ENCODE measurements around the gene SLC9A9. TPM values are rescaled to one million over a fixed set of nuclear protein-coding genes. Genes with fewer than 3 reads are reported as not detected.
A peak's percentile ranks its signal among the peaks of the same experiment; 100 is the strongest.

Gene SLC9A9
- total RNA-seq, 4 donors from 2014 or later, result 7.8 to 19.6 (median 13.4) TPM

- no peaks in the 10 kb centered on the region for H3K27me3 ChIP-seq
- TF ChIP-seq CTCF (IDR thresholded peaks at IDR 0.05), result no peak
- no peak for TF ChIP-seq POLR2A (IDR thresholded peaks at IDR 0.05)
- no peak overlapping the region for H3K4me3 ChIP-seq (replicated peaks in 1 of 3)
- intact Hi-C loops (cut with DNase I), result no loop called here
- peaks cover 11% of the 10 kb centered on the region in 2 donors for H3K4me1 ChIP-seq
- no peak overlapping the region for H3K27ac ChIP-seq
- H3K9me3 ChIP-seq, result no peaks in the 10 kb centered on the region
- H3K36me3 ChIP-seq, result no peaks in the 10 kb centered on the region
- no peak for DNase-seq
- 86 to 90% methylated on average over 1 of the region's 1 CpG for WGBS, 2 donors
These were observed 420.6 kb downstream of the SLC9A9 start for GRCh38 chr3:143427631-143428030.

GRCh38 chr3:143424874-143425273 is 423.4 kb downstream of the SLC9A9 start:
- TF ChIP-seq CTCF (IDR thresholded peaks at IDR 0.05), result no peak
- no peak for TF ChIP-seq POLR2A (IDR thresholded peaks at IDR 0.05)
- Histone ChIP-seq H3K9me3 (no peaks in the 10 kb centered on the region), H3K4me1 (no peaks in the 10 kb centered on the region), H3K27me3 (no peaks in the 10 kb centered on the region), H3K36me3 (no peaks in the 10 kb centered on the region), H3K4me3 (replicated peaks in 1 of 3) (no peak overlapping the region), H3K27ac (no peak overlapping the region)
- DNase-seq, result no peak
- 95 to 98% methylated on average over 1 of the region's 1 CpG for WGBS, 2 donors
- intact Hi-C loops (cut with DNase I), result no loop called here

- H3K27ac ChIP-seq, result no peak overlapping the region
- H3K4me1 ChIP-seq, result no peaks in the 10 kb centered on the region
- no peaks in the 10 kb centered on the region for H3K36me3 ChIP-seq
- no peak for TF ChIP-seq POLR2A (IDR thresholded peaks at IDR 0.05)
- TF ChIP-seq CTCF (IDR thresholded peaks at IDR 0.05), result no peak
- no peaks in the 10 kb centered on the region for H3K27me3 ChIP-seq
- no peak for DNase-seq
- H3K4me3 ChIP-seq (replicated peaks in 1 of 3), result no peak overlapping the region
- H3K9me3 ChIP-seq, result no peaks in the 10 kb centered on the region
- intact Hi-C loops (cut with DNase I), result no loop called here
- 78 to 79% methylated on average over 3 of the region's 3 CpGs for WGBS, 2 donors
These were observed 426.7 kb downstream of the SLC9A9 start for GRCh38 chr3:143421556-143421955.

GRCh38 chr3:143419611-143420010 is 428.7 kb downstream of the SLC9A9 start:
- no peaks in the 10 kb centered on the region for H3K36me3 ChIP-seq
- intact Hi-C loops (cut with DNase I), result no loop called here
- DNase-seq, result no peak
- TF ChIP-seq POLR2A (IDR thresholded peaks at IDR 0.05) (no peak), CTCF (IDR thresholded peaks at IDR 0.05) (no peak)
- no peaks in the 10 kb centered on the region for H3K27me3 ChIP-seq
- H3K9me3 ChIP-seq, result no peaks in the 10 kb centered on the region
- WGBS, 2 donors, result 87 to 94% methylated on average over 3 of the region's 3 CpGs
- H3K4me3 ChIP-seq (replicated peaks in 1 of 3), result no peak overlapping the region
- no peak overlapping the region for H3K27ac ChIP-seq
- H3K4me1 ChIP-seq, result no peaks in the 10 kb centered on the region

GRCh38 chr3:143418391-143418790 is 429.9 kb downstream of the SLC9A9 start:
- DNase-seq, result peak; percentile 57 to 59
- intact Hi-C loops (cut with DNase I), result no loop called here
- 58 to 59% methylated on average over 3 of the region's 3 CpGs for WGBS, 2 donors

More at GRCh38 chr3:143418391-143418790, 429.9 kb downstream of the SLC9A9 start:
- Histone ChIP-seq H3K4me1 (no peaks in the 10 kb centered on the region), H3K9me3 (no peaks in the 10 kb centered on the region), H3K27me3 (no peaks in the 10 kb centered on the region), H3K36me3 (no peaks in the 10 kb centered on the region), H3K27ac (no peak overlapping the region), H3K4me3 (replicated peaks in 1 of 3) (no peak overlapping the region)
- TF ChIP-seq POLR2A (IDR thresholded peaks at IDR 0.05), result no peak
- TF ChIP-seq CTCF (IDR thresholded peaks at IDR 0.05), result no peak

Data from thyroid gland (tissue), 4 donors.